CMK (cell line): ENCODE data around the gene ANK3.

Experiments used
- DNase-seq: peaks from one replicate; pipeline ENCODE4 v3.0.0-alpha.2; 2010; ENCODE audit warnings: low read depth

Gene ANK3

DNA sequence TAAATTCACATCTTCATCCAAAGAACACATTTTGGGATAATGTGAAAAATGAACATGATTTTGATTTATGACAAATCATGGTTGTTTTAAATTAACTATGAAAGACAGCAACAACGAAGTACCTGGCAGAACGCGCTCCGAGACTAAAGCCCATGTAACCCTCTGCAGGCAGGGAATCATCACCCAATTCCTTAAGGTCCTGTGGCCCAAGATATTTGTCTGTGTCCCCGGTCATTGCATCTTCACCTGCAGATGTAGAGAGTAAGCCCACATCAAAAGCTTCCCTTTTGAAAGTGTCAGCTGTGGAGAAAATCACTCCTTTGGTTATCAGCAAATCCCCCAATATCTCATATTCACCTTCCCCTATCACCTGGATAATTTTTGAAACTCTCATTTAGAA, 250.8 kb downstream of the ANK3 start:
- no peak for DNase-seq

DNA sequence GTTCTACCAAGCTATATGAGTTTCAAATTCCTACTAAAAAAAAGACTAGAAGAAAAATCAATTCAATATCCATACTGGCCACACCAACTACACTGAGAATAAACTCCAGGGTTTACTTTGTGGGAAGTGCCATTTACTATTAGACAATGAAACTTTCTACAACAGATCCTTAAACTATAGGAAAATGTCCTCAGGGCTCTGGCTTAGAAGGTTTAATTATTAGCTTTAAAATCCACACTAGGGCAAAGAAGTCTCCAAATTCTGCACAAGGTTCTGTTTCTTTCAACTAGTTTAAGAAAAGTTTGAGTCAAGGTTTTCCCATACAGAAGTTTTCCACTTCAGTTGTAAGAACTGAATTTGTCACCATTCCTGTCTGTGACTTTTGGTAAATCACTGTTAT, 251.6 kb downstream of the ANK3 start:
- no peak for DNase-seq

DNA sequence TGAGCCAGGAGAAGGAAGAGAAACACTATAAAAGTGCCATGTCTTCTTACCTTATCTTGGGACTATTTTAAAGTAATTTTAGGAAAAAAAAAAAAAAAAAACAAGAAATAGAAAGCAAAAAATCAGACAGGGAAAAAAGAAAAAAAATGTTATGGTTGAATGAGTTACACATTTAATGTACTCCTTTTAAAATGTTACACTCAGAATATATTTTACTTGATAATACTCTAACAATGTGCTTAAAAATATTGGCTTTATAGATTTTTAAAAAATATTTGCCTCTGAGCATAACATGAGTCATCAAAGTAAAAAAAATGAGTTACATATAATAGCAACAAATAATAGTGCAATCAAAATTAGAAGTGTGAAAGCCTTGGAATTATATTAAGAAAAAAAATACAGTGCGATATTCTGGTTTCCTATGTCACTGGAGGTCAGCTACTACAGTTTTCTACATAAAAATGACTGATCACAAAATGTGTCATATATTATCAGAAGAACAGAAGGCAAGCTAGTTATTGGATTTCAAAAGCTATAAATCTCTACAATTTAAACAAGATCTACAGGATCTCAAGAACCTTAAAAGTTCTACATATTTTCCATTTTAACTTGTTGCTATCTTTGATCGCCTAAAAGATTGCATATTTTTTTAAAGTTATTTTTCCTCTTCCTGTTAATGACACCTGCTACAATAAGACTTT, 252.2 kb downstream of the ANK3 start:
- no peak for DNase-seq

DNA sequence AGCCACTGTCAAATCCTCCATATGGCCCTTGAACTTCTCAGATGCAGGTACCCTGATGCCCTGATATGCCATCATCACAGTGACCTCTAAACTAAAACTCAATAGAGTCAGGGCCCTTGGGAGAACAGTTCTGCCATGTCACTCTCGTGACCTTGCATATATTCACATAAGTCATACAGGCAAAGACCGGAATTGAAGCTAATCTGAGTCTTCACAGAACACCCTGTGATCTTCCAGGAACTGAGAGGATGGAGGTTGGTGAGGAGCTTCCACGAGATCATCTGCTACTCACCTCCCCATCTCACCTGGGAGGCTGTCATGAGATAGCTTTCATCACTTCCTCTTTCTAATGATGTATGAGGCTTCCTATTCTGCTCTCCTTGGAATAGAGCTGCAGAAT, 254.7 kb downstream of the ANK3 start:
- DNase-seq: no peak

DNA sequence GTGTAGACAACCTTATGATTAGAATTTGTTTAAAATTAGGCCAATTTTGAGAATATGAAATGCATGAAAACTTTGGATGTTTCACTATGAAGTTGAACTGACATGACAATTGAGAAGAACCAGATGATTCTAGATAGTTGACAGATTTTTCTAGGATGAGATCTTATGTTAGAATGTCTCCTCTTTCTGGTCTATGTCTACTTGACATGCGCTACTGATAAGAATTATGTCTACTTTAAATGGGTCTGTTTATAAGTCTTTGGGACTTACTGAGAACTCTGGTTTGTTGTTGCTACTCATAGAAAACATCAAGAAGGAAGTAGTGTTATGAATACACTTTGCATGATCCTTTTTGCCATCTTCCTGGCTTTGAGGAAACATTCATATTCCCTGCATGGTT, 255.1 kb downstream of the ANK3 start:
- DNase-seq: no peak

DNA sequence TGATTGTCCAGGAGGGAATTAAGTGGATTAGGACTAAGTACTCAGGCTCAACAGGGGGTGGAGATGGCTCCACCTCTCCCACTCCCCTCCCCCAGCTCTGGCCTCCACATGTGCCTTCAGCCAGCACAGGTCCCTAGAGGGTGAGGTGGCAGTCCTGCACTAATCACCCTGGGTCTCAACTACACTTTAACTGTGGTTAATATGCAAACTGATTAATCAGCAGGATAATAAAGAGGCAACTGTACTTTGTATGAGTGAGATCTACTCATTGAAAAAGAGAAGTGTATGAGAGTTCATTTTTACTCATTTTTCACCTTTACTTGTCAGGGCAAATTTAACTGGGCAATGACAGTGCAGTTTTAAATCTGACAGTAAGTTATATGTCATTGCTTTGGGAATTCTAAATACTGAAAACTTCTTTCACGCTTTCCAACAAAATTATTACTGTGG, 259.5 kb downstream of the ANK3 start:
- no peak for DNase-seq

DNA sequence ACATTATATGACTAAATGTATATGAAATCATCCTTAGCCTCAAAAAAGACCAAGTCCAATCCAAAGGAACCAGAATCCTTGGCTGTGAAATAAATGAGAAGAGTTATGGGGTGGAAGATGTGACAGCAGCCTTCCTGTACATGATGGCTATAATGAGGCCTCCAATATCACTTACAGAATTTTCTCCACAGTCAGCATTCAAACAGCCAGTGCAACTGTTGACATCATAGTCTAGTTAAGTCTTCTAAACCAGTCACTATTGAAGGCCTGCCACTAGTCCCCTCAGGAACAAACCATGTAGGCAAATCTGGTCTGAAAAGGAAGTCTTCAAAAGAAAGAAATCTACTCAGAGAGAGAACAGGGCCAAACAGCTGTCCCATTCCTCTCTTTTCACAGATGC, 263.8 kb downstream of the ANK3 start:
- DNase-seq: no peak

DNA sequence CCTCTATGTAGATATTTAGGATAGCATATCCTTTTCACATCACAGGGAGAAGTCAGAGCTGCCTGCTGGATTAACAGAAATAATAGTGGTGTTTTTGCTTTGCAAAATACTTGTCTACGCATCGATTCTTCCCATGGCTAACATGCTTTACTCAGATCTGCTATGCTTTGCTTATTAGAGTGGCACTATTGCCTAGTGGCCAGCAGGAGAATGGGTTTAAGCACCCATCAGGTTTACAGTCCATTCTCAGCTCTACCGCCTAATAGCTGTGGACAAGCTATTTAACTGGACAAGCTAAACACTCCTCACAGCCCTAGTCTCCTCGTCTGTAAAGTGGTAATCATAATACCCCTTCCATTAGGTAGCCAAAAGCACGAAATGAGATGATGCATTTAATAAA, 265.1 kb downstream of the ANK3 start:
- DNase-seq: no peak

DNA sequence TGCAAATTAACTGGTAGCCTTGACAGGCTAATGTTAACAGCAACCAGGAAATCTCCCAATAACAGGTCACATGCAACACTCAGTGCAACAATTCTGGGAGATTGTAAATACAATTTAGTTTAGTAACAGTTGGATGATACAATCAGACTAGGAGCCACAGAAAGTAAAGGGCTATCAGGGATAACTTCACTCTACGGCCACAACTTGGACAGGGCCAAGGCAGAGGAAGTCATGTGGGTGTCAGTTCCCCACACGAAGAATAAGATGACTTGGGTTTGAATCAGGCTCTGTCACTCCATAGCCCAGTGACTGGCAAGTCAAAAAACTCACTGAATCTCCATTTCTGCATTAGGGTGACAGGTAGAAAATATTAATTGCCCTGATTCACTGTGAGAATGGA, 266.0 kb downstream of the ANK3 start:
- no peak for DNase-seq

DNA sequence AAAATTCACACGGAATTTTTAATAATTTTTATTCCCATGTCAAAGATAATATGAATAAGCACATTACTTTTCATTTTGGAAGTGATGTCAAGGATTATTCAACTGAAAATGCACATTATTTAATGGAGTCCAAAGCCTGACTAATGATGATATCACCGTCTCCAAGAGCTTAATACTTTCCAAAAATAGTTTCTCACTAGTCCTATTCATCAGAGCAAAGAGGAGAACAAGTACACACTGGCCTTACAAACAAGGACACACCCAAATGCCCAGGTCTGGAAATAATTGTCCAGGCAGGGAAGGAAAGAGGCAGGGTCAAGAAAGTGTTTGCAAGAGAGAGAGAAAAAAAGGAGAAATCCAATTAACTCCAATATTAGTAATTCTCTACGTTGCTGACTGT, 266.5 kb downstream of the ANK3 start:
- DNase-seq: no peak

DNA sequence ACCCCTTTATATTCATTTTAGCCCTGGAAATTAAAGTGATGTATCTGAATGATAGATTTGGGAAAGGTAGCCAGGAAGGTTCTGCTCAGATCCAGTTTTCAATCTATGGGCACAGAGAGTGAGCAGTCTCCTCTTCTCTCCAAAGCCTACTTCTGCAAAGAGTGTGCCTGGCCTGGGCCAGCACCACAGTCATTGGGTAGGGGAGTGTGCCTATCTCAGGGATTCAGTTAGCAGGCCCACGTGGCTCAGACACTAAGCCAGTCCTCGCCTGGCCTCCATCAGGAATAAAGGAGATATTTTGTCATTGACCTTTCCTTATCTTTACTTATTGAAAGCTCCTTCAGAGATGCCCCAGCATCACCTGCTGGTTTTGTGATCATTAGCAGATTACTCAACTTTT, 267.5 kb downstream of the ANK3 start:
- DNase-seq: no peak

DNA sequence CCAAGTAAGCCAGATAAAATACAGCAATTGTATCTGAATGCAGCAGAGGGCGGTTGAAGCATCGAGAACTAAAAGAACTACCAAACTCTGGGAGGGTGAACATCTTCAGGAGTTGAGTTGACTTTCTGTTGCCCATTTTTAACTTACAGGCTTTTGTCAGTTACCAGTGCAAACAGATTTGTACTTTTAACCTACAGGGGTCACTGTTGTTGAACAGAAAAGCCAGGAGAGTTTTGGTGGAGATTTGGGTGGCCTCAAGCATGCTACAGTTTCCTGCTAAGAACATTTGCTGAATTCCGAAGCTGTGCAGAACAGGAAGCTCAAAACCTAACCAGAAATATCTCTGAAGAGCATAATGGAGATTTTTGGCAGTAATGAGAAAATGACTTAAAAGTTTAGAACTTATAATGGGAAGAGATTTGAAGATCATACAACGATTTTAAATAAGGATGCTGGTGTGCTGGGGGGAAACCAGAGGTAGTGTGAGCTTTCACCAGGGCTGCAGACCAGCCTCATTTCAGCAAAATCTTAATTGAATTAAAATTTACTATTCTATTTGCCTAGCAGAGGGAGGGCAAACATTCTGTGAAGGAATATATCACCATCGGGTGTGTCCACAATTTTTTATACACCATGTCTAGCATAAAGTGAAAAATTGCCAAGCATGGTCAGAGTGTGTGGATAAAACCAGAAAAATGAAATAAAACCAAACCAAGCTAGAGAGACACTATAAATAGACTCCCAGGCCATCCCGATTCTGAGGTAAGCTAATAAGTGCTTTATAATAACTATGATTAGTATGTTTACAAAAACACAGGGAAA, 274.7 kb downstream of the ANK3 start:
- DNase-seq: no peak

DNA sequence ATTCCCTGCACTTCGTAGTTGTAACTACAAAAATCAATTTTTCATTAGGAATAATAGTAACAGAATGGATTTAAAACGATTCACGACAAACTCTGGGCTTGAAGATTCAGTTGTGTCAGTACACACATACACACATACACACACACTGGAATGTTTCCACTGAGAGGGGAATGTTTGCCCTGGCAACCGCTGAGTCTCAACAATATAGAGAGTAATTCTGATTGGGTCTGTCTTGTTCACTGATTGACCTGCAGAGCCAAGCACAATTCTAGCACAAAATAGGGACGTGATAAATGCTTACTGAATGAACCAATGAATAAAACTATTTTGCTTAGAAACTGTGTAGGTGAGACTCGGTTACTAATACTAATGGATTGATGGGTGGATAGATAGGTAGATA, 278.9 kb downstream of the ANK3 start:
- DNase-seq: no peak

DNA sequence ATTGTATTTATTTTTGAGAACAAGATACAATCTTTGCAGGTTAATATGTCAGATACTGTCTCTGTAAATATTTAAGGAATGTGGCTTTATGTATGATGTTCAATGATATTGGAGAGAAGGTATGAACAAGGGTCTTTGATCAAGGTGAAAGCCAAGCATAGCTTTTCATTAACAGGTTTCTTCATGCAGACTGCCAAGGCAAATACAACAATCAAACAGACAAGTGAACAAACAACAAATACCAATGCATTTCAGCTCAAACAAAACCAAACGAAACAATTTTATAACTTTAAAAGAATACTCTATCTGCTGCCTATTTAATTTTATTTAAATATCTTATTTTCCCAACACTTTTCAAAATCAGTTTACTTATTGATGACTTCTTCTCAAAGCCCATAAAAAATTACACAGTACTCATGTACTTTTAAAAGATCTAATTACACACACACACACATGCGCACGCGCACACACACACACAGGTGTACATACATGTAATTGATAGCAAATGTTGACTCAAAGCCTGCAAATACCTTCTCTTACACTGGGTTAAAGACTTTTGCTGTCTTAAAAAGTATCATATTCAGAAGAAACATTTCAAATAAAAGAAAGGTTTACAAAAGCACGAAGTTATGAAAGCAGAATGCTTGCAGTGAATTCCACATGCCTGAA, 282.2 kb downstream of the ANK3 start:
- DNase-seq: no peak

DNA sequence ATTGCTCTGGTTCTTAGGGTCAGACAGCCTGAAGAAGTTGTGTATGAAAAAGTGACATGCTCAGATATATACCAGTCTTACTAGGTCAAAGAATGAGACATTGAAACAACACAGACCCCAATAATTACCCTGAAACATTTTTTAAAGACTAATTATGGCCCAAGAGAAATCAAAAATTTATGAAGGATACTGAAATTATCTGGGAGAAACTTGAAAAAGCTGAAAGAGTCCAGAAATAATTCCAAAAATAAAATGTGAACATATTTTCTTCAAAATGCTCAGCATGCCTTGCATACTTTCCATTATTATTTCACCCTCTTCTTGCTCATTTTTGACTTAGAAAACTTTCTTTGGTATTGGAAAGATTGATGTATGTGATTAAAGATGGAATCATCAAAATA, 284.4 kb downstream of the ANK3 start:
- no peak for DNase-seq

DNA sequence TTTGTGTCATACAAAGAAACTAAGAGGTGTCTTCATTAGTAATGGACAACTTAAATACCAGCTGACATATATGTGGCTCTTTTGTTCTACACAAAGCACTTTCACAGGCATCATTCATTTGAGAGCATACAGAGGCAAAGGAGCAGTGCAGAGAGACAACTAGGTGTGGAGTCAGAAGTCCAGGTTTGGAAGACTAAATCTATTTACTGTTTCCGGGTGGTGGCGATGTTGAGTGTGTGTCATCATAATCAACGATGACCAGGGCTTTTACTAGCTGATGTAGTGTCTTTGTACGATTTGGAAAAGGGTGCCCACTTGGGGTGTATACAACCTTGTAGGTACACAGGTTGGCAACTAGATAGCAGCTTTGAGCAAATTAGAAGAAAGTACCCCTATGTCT, 287.9 kb downstream of the ANK3 start:
- no peak for DNase-seq

DNA sequence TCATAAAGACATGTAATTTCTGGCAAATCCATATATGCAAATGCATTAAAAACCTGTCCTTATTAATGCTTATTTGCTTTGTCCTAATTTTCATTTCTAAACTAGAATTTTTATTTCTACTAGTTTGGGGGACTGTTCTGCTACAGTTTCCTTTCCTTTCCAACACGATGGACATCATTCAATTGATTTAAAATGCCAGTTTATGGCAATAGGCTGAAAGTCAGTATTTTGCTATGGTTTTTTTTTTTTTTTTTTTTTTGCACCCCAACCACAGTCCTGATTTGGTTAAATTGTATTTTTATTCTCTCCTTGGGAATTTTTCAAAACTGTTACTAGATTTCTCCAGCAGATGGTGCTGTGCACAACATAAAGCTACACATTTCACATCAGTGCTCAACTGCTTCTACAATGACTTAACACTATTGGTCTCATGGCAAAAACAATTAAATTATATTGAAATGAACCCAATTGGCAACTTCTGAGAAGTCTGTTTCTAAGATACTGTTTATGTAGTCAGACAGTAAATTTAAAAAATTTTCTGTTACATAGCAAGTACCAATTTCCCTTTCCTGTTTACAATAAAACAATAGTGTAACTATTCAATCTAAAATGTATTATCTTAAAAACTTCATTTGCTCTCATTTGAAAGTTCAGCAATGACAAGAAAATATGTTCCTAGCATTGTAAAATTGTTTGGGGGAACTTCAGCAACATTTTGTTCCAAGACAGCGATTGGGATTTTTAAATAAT, 289.5 kb downstream of the ANK3 start:
- DNase-seq: no peak

DNA sequence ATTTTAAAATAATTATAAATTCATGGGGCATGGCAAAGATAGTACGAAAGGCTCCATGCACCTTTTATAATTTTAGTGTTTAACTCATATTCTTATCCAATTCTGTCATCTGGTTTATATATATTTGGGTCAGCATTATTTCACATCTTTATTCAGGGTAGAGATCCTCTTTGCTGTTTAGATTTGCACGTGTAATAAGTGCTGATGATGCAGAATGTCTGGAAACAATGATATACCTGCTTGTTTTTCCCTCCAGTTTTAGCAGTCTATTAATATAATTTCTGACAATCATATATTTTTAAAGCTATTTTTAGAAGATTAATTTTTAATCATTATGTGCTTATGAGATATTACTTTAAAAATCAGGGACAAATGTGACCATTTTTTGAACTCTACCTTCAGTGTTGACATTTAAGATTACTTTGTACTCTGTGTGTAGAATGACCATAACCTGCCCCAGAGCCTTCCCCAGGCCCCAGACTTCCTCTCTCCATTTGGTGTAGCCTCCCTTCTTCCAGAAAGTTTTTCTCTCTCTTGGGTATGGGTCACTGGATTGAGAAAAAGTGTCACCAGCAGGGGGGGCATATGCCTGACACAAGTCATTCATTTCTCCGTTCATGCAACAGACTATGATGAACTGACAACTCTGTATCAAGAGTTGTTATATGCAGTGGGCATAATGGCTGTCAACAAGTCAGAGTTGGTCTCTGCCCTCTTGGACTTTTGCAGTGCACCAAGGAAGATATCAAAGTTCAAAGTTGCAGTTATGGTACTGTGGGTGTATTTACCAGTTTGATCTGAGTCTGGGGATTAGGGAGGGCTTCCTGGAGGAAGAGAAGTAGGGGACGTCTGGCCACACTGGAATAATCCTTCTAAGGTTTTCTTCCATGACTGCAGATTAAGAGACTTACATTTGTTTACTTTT, 290.7 kb downstream of the ANK3 start:
- DNase-seq: no peak

DNA sequence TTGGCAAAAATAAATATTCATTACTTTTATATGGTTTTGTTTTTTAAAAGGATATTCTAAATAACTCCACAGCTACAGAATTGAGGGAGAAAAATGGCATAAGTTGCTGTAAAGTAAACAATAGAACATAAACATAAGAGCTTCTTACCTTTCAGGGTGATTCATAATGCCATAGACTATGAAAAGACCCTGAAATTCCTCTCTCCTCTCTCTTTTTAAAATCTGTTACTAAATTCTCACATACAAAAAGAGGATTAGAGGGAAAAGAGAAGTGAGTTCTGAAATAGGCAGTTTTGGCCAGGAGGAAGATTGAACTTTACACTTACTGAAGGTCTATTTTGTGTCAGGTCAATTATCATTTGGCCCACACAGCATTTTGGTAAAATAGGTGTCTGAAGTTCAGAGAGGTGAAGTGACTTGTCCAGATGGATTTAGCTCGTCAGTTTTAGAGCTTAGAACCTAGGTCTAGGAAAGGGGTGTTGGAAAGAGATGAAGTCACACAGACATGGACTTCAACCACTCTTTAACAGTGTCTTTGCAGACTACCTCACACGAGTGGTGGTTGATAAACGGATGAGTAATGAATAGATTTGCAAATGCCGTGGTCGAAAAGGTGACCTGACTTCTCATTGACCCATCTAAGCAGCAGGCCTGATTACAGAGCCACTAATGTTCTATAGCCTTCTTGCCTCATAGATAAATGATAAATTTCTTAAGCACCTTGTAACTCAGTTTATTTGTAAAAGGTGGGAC, 292.7 kb downstream of the ANK3 start:
- no peak for DNase-seq

DNA sequence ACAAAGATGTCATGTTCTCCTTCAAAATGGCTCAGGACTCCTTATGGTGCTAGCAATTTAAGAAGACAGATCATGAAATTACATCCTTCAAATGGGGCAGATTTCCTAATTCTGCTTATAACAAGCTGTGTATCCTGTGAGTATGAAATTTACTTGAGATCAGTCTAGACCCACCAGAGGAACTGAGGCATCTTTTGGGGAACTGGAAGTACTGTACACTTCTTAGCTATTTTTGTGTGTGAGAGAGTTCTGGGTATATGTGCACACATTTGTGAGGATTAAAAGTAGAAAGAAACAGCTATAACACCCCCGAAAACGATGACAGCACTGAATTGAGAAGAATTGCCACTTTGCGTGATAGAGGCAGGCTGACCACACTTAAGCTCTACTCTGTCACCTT, 296.4 kb downstream of the ANK3 start:
- no peak for DNase-seq

DNA sequence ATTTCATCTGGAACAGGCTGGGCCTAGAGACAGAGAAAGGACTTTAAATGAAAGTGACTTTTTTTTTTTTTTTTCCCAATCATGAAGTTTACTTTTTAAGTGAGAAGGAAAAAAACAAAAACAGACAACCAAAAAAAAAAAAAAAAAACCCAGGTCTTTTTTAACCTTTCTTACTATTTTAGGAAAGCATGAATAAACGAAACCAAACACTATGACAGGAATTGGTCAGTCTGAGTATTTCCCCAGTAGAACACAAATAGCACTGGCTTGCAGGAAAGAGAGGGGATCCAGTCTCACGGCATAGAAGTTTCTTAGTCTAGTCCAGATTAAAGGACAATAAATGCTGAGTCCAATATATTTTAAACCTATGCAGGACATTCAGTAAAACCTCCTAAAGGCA, 302.8 kb downstream of the ANK3 start:
- no peak for DNase-seq
